ENCODE measurements around the gene OR10V1. TPM values are rescaled to one million over a fixed set of nuclear protein-coding genes. Genes with fewer than 3 reads are reported as not detected.
A peak's percentile ranks its signal among the peaks of the same experiment; 100 is the strongest.

The OR10V1 gene
- total RNA-seq, 3 donors from 2014 or later: not detected

DNA sequence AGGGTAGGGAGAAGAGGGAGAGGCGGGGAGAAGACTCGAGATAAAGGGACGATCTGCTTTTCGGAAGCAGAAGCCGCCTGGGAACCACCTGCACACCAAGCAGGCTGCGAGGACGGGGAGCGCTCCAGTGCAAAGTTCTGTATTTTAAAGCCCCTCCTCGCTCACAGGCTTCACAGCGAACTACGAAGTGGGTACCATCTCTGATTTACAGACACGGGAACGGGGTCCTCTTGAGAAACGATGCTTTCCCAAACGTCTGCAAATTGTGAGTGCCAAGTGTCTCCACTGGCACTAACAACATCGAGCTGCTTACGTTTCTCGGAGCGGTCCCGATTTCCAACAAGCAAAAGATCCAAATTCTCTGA is 40.8 kb upstream of the OR10V1 start:
- TF ChIP-seq POLR2A (IDR thresholded peaks at IDR 0.05) (no peak), CTCF (IDR thresholded peaks at IDR 0.05) (no peak), POLR2AphosphoS5 (IDR thresholded peaks at IDR 0.05) (no peak)
- Histone ChIP-seq H3K36me3 (no peaks in the 10 kb centered on the region), H3K27me3 (no peaks in the 10 kb centered on the region), H3K4me1 (peaks cover 6 to 8% of the 10 kb centered on the region in 2 donors), H3K27ac (peak overlapping the region; percentile 93 to 98), H3K4me3 (peak overlapping the region; percentile 67 to 91 (median 82)), H3K9me3 (no peaks in the 10 kb centered on the region)
- intact Hi-C loops (cut with DNase I; ENCODE audit: low total_unique reads): loop anchor here (2.0 kb wide), 1 partner anchor 50 kb away; no protein-coding TSS in a partner anchor
- DNase-seq (ENCODE audit: low spot score in 2 of 2): no peak

DNA sequence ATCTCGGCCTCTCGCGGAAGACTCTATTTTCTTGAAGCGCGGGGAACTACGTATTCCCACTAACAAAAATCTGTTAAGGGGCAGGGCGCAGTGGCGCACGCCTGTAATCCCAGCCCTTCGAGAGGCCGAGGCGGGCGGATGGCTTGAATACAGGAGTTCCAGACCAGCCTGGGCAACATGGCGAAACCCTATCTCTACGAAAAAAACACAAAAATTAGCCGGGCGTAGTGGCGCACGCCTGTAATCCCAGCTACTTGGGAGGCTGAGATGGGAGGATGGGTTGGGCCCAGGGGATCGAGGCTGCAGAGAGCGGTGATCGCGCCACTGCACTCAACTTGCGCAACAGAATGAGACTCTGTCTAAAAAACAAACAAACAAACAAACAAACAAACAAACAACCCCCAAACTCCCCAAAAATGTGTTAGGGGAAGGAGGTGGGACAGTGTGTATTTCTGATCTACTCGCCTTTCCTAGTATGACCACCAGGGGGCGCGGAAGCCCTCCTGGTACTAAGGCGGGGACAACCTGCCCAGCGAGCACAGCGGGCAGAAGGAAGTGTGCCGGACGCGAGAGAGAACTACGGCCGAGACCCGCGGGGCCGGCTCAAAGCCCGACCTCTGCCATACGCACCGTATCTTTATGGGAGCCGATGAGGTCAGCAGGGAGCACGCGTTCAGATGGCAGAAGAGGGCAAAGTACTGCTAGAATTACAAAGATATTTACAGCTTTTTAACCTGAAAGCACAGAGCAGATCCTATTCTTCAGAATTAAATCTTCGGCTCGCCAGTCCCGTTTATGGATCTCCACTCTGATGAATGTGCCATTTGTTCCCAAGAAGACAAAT is 40.2 kb upstream of the OR10V1 start:
- peak in 2 of 3 donors; percentile 36 to 61 for TF ChIP-seq POLR2AphosphoS5 (IDR thresholded peaks at IDR 0.05)
- no peak for TF ChIP-seq POLR2A (IDR thresholded peaks at IDR 0.05)
- peak; percentile 89 to 94 (median 90) for TF ChIP-seq CTCF (IDR thresholded peaks at IDR 0.05)
- peak overlapping the region; percentile 93 to 98 for H3K27ac ChIP-seq

GRCh38 chr11:59746111-59746510 is 32.5 kb upstream of the OR10V1 start:
- no peaks in the 10 kb centered on the region for H3K36me3 ChIP-seq
- H3K9me3 ChIP-seq: no peaks in the 10 kb centered on the region
- no peak for DNase-seq (ENCODE audit: low spot score in 2 of 2)
- H3K4me1 ChIP-seq: no peaks in the 10 kb centered on the region
- H3K27me3 ChIP-seq: no peaks in the 10 kb centered on the region
- no peak overlapping the region for H3K27ac ChIP-seq
- intact Hi-C loops (cut with DNase I; ENCODE audit: low total_unique reads): no loop called here
- no peak overlapping the region for H3K4me3 ChIP-seq
- TF ChIP-seq CTCF (IDR thresholded peaks at IDR 0.05) (no peak), POLR2AphosphoS5 (IDR thresholded peaks at IDR 0.05) (no peak), POLR2A (IDR thresholded peaks at IDR 0.05) (no peak)

More for the DNA sequence above, 40.2 kb upstream of the OR10V1 start:
- Histone ChIP-seq H3K4me1 (peaks cover 6 to 8% of the 10 kb centered on the region in 2 donors), H3K36me3 (no peaks in the 10 kb centered on the region), H3K9me3 (no peaks in the 10 kb centered on the region), H3K27me3 (no peaks in the 10 kb centered on the region), H3K4me3 (peak overlapping the region; percentile 67 to 91 (median 82))
- intact Hi-C loops (cut with DNase I; ENCODE audit: low total_unique reads): loop anchor here (2.0 kb wide), 1 partner anchor 51 kb away; no protein-coding TSS in a partner anchor
- DNase-seq (ENCODE audit: low spot score in 2 of 2): peak; percentile 75 to 83

DNA sequence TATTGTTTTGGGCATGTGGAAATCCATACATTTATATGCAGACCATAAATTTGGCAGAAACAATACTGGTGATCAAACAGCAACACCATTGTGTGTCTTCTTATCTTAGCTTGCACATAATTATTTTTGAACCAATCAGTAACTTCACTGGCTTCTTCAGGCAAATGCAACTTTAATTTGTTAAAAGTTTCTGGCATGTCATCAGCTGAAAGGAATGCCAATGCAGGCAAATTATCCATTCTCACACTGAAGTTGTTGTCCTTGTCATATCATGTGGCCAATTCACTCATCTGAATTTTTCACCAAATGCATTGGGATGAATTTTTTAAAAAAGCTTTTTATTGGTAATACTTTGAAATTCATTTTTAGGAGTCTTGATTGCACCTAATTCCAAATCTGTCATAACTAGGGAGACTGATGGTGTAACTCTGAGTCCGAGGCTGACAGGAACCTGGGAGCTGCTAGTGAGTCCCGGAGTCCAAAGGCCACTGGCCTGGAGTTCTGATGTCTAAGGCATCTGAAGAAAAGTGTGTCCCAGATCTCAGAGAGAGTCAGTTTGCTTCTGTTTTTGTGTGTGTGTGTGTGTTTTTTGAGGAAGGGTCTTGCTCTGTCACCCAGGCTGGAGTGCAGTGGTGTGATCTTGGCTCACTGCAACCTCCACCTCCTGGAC is 17.4 kb upstream of the OR10V1 start:
- Histone ChIP-seq H3K27ac (no peak overlapping the region), H3K36me3 (no peaks in the 10 kb centered on the region), H3K9me3 (no peaks in the 10 kb centered on the region), H3K4me3 (no peak overlapping the region), H3K4me1 (no peaks in the 10 kb centered on the region), H3K27me3 (no peaks in the 10 kb centered on the region)
- no peak for TF ChIP-seq POLR2AphosphoS5 (IDR thresholded peaks at IDR 0.05)
- no peak for DNase-seq (ENCODE audit: low spot score in 2 of 2)
- intact Hi-C loops (cut with DNase I; ENCODE audit: low total_unique reads): no loop called here

GRCh38 chr11:59729834-59730233 is 16.2 kb upstream of the OR10V1 start:
- no peak for DNase-seq (ENCODE audit: low spot score in 2 of 2)
- Histone ChIP-seq H3K27me3 (no peaks in the 10 kb centered on the region), H3K4me3 (no peak overlapping the region), H3K9me3 (no peaks in the 10 kb centered on the region), H3K4me1 (no peaks in the 10 kb centered on the region), H3K27ac (no peak overlapping the region), H3K36me3 (no peaks in the 10 kb centered on the region)
- no peak for TF ChIP-seq CTCF (IDR thresholded peaks at IDR 0.05)
- no peak for TF ChIP-seq POLR2A (IDR thresholded peaks at IDR 0.05)
- TF ChIP-seq POLR2AphosphoS5 (IDR thresholded peaks at IDR 0.05): no peak
- intact Hi-C loops (cut with DNase I; ENCODE audit: low total_unique reads): no loop called here
